Fibroblast of mammary gland (primary cell): ENCODE results near the gene LARP1.
"Not testable (repeated sequence)": the region's sequence is repeated elsewhere in the genome, so short reads cannot be mapped to it uniquely, and the experiment has no call there.

Experiments used
- DNase-seq: peaks from one replicate; pipeline ENCODE4 v3.0.0-alpha.2; 2010; ENCODE audit warnings: low read depth
- H3K4me3 ChIP-seq: 2 replicates; pipeline ENCODE4 v1.5.1; 2011; ENCODE audit warnings: low read depth, mild to moderate bottlenecking, low read length, moderate library complexity; ENCODE audit not compliant: control insufficient read depth
- TF ChIP-seq, protein P1 (sequence below): conservative IDR thresholded peaks from 2 replicates; pipeline ENCODE4 v1.5.1; 2011; ENCODE audit warnings: low read depth, low read length, inconsistent platforms; ENCODE audit not compliant: control insufficient read depth, insufficient read depth

Gene LARP1

DNA sequence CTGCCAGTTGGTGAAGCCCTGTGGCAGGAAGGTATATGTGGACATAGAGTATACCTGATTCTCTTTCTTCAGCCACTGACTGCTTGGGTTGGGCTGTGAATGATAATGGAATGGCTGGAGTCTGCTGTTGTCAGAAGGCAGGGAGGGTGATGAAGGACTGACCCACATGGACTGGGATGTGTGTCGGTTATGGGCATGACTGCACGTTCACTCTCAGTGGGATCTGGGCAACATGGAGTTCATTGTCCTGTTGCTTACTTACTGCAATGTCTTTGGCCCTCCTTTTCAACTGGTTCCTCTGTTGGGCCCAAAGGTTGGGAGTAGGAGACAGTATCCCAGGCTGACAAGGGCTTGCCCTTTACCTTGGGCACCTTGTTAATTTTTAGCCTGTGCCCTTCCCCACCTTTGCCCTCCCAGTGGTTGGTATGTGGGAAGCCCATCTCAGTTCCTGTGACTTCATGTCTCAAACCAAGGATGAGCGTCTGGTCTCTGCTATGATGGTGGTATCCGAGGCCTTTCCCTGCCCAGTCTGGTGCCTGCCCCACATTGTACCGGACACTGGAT is 60.6 kb downstream of the LARP1 start:
- no peak overlapping the region for H3K4me3 ChIP-seq
- TF ChIP-seq, protein P1, sequence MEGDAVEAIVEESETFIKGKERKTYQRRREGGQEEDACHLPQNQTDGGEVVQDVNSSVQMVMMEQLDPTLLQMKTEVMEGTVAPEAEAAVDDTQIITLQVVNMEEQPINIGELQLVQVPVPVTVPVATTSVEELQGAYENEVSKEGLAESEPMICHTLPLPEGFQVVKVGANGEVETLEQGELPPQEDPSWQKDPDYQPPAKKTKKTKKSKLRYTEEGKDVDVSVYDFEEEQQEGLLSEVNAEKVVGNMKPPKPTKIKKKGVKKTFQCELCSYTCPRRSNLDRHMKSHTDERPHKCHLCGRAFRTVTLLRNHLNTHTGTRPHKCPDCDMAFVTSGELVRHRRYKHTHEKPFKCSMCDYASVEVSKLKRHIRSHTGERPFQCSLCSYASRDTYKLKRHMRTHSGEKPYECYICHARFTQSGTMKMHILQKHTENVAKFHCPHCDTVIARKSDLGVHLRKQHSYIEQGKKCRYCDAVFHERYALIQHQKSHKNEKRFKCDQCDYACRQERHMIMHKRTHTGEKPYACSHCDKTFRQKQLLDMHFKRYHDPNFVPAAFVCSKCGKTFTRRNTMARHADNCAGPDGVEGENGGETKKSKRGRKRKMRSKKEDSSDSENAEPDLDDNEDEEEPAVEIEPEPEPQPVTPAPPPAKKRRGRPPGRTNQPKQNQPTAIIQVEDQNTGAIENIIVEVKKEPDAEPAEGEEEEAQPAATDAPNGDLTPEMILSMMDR: no peak
- DNase-seq: no peak

DNA sequence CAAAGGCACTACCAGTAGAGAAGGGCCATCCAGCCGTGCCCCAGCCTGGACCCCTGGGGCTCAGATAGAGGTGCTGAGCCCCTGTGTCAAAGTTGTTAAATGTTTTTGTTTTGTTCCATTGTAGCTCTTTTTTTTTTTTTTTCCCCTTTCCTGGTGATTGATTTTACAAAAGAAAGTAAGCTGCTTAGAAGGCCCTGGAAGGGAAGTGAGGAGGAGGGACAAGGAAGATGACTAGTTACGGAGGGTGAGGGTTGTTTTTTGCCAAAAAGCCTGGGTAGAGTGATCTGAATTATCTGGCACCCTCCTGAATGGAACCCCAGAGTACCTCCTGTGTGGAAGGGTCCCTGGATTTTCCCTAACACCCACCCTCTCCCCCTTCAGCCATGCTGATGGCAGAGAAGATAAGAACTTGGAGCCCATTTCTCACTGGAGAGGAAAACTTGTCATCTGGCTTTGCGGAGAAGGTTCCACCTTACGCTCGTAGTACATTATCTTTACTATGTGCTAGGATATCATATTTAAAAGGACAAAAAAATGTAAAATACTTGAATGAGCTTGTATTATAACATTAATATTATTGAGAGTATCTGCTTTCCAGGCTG is 61.8 kb downstream of the LARP1 start:
- no peak overlapping the region for H3K4me3 ChIP-seq
- DNase-seq: no peak
- TF ChIP-seq, protein P1: no peak

DNA sequence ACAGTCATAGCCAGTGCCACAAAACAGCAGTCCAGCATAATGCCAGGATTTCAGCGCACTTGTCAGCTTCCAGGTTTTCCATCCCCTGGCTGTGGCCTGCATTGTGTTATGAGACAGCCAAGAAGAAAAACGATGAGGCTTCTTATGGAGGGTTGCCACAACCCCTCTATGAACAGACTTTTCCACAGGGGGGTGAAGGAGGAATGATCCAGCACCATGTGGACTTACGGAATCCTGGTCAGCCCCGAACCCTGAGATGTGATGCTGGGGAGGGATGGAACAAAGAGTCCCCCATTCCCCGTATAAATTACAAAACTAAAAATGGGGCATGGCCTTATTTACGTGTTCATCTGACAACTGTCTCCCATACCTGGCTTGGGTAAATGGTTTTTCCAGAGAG is 62.6 kb downstream of the LARP1 start:
- DNase-seq: no peak
- TF ChIP-seq, protein P1: no peak
- no peak overlapping the region for H3K4me3 ChIP-seq

DNA sequence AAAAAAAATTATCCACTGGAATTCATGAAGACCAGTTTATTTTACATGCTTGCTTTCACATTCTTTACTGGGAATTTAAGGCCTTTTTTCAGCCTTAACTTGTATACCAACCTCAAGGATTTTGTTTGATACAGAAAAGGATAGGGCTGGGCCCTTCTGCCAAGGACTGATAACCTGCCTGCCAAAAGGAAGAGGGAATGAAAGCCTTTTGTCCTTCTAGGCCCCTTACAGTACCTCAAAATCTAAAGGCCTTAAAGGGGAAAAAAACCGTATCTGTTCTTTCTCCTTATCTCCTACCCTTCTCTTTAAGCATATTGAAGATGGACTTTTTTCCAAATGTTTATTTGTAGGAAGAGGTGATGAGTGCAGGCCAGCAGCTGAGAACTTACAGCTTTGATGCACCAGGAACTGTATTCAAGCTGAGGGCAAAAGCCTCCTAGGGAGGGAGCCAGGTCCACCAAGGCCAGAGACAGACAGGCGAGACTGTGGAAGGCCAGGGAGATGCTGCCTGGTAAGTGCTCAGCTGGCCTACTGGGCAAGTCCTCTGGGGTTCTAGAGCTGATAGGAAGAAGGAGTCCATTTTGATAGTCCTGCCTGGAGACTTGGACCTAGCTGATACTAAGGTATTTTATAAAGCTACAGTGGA is 63.4 kb downstream of the LARP1 start:
- TF ChIP-seq, protein P1: no peak
- no peak for DNase-seq
- no peak overlapping the region for H3K4me3 ChIP-seq

- no peak overlapping the region for H3K4me3 ChIP-seq
- no peak for DNase-seq
- TF ChIP-seq, protein P1: no peak
Observed at GRCh38 chr5:154819546-154819945, 64.4 kb downstream of the LARP1 start.

DNA sequence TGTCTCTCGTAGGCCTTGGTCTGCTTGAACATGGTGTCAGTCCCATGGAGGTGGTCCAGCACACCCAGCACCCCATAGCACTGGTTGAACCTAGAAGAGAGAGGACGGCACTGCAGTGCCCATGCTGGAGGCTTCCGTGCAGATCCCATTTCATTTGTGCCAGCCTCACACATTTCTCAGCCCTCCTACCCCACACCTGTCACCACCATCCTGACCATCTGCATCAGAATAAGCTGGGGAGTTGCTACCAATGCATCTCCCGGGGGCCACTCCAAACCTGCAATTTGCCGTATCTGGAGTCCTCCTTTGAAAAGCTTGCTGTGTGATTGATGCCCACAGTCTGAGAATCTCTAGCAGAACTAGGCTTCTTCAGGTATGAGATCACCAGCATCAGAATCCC is 65.2 kb downstream of the LARP1 start:
- H3K4me3 ChIP-seq: no peak overlapping the region
- TF ChIP-seq, protein P1: no peak
- DNase-seq: no peak

DNA sequence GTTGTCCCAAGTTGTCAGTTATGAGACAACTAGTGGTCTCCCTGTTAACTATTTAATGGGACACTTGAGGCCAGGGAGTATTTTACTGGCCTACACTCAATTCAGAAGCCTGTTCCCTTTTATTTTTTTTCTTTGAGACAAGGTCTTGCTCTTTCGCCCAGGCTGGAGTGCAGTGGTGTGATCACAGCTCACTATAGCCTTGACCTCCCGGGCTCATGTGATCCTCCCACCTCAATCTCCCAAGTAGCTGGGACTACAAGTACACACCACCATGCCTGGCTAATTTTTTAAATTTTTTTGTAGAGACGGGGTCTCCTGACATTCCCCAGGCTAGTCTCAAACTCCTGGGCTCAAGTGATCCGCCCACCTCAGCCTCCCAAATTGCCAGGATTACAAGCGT is 67.7 kb downstream of the LARP1 start:
- DNase-seq, H3K4me3 ChIP-seq: not testable (repeated sequence)
